C4-2B (cell line): ENCODE data around the gene PNCK.

Experiments used
- ZFX ChIP-seq: fragments of 450-650 bp; IDR thresholded peaks from 2 replicates; pipeline ENCODE4 v1.6.1; 2017
- TF ChIP-seq, protein P1 (sequence below): fragments of 450-650 bp; conservative IDR thresholded peaks from 2 replicates; pipeline ENCODE4 v1.5.1; 2017; ENCODE audit warnings: mild to moderate bottlenecking

- TF ChIP-seq, protein P1, sequence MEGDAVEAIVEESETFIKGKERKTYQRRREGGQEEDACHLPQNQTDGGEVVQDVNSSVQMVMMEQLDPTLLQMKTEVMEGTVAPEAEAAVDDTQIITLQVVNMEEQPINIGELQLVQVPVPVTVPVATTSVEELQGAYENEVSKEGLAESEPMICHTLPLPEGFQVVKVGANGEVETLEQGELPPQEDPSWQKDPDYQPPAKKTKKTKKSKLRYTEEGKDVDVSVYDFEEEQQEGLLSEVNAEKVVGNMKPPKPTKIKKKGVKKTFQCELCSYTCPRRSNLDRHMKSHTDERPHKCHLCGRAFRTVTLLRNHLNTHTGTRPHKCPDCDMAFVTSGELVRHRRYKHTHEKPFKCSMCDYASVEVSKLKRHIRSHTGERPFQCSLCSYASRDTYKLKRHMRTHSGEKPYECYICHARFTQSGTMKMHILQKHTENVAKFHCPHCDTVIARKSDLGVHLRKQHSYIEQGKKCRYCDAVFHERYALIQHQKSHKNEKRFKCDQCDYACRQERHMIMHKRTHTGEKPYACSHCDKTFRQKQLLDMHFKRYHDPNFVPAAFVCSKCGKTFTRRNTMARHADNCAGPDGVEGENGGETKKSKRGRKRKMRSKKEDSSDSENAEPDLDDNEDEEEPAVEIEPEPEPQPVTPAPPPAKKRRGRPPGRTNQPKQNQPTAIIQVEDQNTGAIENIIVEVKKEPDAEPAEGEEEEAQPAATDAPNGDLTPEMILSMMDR: no peak
- TF ChIP-seq ZFX: no peak
Observed at GRCh38 chrX:153686711-153687110, 13.1 kb upstream of the PNCK start.
